HCEC 1CT (cell line): ENCODE measurements around the gene PLD1.
A peak's percentile ranks its signal among the peaks of the same experiment; 100 is the strongest.
"Not testable (repeated sequence)": the region's sequence is repeated elsewhere in the genome, so short reads cannot be mapped to it uniquely, and the experiment has no call there.

Experiments
- DNase-seq: peaks from one replicate; pipeline ENCODE4 v3.0.0-alpha.2; 2017

PLD1 gene

DNA sequence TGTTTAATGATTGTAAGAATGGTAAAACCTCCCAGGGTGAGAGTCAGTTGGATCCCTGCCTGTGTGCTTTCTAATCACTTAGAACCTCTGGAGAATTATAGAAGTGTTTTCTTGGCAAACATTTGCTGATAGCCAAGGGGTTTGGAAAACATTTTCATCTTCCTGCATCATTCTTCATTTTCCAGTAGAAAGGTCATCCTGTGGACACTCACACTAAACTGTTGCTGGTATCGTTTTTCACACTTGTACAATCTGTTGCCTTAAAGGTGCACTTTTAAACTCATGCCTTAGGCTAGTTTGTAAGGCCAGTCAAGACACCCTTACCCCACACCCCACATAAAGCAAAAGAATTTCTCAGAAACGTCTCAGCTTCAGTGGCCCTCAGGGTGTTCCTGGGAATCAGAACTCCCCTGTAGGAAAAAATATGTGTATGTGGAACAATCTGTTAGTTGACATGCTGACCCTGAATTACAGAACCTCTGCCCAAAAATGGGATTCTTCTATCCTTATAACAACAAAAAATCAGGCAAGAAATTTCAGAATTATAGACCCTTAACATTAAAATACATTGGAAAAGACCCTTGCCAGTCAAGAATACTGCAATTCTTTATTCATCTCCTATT, 5.8 kb upstream of the PLD1 start:
- no peak for DNase-seq

DNA sequence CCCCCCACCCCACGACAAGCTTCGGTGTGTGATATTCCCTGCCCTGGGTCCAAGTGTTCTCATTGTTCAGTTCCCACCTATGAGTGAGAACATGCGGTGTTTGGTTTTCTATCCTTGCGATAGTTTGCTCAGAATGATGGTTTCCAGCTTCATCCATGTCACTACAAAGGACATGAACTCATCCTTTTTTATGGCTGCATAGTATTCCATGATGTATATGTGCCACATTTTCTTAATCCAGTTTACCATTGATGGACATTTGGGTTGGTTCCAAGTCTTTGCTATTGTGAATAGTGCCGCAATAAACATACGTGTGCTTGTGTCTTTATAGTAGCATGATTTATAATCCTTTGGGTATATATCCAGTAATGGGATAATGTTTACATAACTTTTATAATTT, 4.4 kb upstream of the PLD1 start:
- DNase-seq: not testable (repeated sequence)

DNA sequence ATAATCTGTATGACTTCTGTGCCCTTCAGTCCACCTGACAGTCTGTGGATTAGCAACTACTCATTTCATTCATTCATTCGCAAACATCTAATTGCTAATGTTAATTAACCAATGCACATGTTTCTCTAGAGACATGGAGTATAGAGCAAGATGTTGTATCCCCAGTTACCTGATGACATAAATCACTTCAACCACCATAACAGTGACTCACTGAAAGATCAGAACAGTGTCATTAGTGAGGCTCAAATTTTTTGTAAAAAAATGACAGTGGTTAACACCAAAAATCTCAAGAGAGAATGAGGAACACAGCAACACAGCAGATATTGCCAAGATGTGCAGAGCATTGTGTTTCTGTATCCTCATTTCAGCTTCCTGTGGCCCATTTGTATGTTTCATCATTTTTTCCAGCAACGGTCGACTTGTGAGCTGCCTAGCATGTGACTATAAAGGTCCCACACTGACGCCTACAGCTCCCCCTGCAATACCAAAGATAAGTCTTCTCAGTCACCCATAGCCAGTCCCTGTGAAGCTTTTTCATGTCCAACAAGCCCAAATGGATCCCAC, 3.7 kb upstream of the PLD1 start:
- peak; percentile 20 for DNase-seq

DNA sequence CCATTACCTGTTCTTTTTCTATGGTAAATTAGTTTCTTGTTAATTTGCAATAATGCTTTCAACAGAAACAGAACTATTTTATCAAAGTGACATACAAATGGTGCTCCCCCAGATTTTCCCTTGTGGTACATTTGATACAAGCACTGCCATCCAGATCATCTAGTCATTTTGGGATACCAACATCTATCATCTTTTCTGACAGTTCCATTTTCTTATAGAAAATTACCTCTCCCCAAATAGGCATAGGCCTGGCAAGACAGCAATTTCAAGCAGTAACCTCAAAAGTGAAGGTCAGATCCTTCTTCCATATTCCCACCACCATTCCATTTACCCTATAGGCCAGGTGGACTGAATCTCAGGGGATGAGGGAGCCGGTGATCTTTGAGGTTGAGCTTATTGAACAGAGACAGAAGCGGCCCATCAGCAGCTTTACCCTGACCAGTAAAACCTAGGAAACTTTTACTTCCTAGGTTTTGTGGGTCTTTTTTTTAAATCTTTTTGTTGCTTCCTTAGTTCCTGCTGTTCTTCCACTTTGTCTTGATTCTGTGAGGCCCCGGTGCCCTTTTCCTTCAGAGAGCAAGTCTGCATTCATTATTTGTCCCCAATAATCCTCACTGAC, 3.1 kb upstream of the PLD1 start:
- DNase-seq: no peak

DNA sequence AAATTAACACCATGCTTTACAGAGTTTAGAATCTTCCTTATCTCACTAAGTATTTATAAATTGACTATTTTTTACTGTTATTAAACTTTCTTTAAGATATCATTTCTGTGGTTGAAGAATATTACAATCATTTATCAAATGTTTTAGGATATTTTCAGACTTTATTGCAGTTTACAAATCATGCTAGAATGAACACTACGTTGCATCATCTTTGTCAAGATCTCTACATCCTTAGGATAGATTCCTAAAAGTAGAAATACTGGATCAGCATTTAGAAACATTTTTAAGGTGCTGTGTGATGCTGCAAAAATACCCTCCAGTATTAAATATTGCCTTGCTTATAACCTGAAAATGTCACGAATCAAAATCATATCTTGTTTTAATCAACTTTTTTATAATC, 2.5 kb upstream of the PLD1 start:
- DNase-seq: no peak

DNA sequence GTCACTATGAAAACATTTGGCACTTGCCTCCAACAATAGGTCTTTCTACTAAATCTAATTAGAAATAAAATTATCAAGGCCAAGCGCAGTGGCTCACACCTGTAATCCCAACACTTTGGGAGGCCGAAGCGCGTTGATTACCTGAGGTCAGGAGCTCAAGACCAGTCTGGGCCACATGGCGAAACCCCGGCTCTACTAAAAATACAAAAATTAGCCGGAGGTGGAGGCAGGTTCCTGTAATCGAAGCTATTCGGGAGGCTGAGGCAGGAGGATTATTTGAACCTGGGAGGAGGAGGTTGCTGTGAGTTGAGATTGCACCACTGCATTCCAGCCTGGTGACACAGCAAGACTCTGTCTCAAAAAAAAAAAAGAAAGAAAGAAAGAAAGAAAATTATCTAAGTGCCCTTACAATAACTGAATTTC, 1.6 kb upstream of the PLD1 start:
- DNase-seq: peak; percentile 35

DNA sequence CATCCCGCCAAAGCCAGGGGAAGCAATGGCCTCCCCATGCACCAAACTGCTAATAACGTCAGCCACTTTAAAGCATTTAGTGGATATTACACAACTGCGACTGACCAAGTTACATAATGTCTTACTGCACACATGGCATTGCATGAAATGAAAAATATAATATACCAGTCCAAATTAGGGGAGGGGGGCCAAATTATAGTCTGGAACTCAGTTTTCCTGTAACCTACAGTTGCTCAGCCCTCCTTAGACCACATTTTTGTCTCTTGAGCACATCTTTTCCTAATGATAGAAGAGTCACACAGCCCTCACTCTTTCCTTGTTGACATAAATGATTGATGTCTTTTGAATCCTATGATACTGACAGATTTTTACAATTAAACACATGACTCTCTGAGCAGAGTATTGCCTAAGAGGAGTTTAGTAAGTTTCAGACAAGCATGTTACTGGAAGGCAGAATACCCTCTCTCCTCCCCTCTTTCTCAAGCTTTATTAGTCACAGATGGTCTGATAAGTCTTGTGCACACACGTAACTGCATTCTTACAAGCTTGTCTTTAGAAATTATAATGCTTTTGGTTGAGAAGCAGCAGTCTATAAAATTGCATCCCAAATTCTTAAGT, 1.1 kb upstream of the PLD1 start:
- peak; percentile 97 for DNase-seq

DNA sequence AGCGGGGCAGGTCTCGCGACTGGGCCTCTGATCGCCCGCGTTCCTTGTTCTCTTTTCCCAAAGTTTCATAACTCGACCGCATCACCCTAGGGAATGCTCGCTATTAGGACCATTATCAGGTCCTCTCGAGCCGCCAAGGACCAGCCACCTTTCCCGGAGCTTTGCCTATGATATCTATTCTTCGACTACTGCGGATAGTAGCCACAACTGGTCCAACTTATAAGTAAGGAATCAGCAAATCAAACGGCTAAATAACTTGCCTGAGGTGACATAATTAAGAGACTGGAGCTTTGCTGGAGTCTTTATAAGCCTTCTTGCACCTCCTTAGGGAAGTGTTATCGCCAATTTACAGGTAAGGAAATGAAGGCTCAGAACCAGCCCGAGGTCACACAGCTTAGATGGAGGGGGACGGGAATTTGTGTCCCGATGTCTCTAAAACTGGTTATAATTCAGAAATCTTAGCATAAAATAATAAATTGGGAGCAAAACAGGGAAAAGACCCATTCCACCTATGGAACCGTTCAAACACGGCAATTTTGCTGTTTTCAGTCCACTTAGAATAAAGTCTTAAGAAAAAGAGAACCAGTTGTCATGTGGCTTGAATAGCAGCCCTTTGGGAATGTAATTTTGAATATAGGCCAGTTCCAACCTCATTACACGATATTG, 479 bp upstream of the PLD1 start:
- DNase-seq: no peak

DNA sequence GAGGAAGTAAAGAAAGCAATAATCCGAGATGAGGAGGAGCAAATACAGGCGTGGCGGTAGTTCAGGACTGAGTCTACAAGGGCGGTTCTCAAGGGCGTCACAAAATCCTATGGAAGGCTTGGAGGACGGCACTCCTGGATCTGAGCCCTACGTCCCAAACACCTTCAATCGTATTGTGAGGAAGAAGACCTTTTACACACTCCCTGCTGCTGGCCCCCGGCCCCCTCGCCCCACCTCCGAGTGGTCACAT, 747 bp downstream of the PLD1 start:
- DNase-seq: peak; percentile 62

DNA sequence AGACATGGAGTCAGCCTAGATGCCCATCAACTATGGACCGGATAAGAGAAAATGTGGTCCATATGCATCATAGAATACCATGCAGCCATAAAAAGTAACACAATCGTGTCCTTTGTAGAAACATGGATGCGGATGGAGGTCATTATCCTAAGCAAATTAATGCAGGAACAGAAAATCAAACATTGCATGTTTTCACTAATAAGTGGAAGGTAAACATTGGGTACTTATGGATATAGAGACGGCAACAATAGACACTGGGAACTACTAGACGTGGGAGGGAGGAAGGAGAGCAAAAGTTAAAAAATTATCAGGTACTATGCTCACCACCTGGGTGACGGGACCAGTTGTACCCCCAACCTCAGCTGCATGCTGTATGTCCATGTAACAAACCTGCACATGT, 2.5 kb downstream of the PLD1 start:
- DNase-seq: no peak

DNA sequence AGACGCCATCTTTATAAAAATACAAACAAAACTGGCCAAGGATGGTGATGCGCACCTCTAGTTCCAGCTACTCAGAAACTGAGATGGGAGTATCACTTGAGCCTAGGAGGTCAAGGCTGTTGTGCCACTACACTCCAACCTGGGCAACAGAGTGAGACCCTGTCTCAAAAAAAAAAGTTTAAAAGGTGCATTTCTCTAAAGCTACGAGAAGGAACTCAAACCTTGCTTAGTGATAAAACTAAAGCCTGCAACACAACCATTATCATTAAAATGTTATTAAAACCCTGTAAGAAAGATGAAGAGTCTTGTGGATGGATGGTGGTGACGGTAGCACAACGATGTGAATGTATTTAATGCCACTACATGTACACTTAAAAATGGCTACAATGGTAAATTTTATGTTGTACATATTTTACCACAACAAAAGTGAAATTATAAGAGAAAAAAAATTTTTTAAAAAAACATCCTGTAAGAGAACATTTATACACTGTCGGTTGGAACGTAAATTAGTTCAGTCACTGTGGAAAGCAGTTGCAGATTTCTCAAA, 3.1 kb downstream of the PLD1 start:
- DNase-seq: no peak

DNA sequence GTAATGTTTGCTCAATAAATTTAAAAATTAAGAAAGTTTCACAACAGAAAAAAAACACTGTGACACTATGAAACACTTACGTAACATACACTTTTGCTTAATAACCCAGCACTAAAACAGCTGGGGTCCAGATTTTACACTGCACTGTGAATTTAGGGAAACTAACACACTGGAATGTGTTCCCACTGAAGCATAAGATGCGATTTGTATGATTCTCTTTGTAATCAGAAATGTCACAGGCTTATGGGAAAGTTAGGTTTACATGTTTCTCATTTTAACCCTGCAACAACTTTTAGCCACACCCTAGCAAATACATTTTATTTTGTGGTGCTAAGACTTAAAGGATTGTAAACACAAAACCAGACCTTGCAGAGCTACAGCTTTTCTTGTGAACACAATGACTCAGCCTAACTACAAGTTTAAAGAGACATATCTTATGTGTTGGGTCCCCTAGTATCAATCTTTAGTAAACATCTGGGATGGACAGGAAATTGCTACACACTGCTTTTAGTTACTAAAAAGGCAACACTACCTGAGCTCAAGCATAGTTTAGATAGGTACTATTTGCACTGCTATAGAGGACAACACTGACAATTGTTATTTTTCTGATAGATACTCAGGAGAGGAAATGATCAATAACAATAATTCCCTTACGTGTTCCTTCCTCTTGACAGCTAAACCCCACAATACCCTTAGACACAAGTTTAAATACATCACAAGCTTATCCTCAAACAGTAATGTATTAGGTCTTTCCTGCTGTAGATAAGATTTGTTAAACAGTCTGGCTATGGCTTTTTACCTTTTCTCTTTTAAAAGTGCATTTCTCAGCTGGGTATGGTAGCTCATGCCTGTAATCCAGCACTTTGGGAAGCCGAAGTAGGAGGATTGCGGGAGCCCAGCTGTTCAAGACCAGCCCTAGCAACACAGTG, 3.8 kb downstream of the PLD1 start:
- peak; percentile 95 for DNase-seq

DNA sequence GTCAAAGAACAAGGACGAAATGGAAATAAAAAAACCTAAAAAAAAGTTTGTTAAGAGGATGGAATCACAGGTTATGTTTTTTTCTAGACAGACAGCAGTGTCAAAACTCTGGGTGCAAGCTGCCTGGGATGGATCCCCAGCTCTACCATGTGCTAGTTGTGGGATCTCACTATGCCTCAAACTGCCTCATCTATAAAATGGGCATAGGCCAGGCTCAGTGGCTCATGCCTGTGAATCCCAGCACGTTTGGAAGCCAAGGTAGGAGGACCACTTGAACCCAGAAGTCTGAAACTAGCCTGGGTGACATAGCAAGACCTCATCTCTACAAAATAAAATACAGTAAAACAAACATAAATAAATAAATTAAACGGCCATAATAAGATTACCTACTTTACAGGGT, 4.6 kb downstream of the PLD1 start:
- no peak for DNase-seq

DNA sequence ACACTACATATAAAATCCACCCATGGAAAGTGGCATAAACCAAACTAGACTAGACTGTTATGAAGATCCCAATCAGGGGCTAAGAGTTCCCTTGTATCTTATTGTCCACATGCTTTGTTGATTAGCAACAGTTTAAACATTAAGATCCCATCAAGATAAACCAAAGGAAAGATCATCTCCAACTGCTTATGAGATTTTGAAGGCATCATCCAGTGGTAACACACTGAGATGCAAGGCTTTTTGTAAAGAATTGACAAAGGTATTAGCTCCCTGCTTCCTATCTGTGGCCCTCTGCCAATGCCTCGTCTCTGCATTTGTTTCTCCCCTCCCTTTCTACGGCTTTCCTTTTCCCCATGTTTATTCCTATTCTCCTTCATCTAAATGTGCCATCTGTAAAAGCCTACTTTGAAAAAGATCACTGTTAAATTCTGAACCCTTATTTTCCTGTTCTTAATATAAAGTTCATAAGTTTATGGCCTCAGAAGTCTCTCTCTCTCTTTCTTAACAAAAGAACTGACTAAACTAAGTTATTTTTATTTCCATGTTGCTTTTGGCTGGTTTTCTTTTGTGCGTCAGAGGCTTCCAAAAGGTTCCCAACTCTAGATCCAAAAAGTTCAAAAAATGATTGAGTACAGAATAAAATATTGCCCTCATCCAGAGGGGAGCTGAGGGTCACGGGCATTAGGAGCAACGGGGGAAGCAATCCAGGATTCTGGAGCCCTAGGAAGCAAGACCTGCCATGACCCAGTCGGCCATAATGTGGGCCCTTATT, 5.5 kb downstream of the PLD1 start:
- DNase-seq: peak; percentile 29

DNA sequence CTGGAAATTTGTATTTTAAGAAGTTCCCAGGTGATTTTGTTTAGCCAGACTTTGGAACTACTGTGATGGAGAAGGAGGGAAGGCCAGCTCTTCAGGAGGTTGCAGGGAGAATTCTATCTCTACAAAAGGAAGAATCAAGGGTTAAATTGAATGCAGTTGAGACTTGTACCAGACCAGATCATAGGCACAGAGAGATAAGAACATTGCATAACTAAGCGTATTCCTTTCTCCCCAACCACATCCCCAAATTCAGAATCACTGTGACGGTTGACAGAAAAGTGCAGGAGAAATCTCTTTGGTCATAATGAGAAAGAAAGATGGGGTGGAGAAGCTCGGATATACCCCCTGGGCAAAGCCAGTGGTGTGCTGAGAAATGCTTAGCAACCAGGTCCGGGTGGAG, 7.2 kb downstream of the PLD1 start:
- DNase-seq: no peak

DNA sequence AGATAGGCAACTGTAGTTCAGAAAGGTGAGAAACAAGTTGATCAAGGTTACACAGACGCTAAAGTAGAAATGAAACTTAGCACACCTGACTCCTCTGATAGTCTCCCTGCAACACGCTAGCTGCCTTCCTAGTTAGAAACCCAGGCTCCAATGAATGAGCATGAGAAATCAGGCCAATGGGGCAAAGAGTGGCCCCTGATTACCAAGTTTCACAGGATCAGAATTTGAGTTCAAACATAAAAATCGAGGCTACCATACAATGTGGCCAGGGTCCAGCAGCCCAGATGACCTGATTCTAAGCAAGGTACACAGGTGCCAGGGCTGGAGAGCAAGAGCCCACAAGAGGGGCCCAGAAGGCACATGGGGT, 7.7 kb downstream of the PLD1 start:
- no peak for DNase-seq

DNA sequence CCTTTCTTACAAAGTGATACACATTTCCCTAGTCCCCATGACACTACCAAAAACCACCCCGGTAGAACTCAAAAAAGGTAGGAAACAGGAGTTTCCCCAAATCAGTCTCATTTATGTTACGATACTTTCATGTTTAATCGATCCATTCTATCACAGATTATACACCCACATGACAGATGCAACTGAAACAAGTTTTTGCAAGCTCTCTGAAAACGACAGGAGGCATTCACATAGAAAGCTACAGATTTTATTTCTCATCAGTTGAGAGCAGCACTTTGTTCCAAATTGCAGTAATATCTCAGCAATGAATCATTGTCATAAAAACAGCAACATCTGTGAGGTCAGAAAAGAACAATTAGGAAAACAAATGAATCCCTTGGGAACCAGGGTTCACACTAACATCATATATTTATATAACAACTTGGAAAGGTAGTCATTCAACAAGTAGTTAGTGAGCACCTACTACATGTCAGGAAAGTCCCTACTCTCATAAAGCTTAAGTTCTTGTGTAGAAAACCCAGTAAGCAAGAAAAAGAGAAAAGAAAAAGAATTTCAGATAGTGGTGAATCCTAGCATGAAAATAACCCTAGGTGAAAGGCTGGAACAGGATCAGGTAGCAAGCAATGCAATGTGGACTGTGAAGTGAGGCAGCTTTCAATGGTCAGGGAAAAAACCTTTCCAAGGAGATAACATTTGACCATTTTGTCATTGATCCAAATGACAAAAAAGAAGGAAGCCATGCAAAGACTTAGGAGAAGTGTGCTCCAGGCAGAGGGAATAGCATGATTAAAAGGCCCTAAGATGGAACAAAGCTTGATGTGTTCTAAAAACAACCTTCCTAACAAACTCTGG, 8.3 kb downstream of the PLD1 start:
- peak; percentile 90 for DNase-seq

DNA sequence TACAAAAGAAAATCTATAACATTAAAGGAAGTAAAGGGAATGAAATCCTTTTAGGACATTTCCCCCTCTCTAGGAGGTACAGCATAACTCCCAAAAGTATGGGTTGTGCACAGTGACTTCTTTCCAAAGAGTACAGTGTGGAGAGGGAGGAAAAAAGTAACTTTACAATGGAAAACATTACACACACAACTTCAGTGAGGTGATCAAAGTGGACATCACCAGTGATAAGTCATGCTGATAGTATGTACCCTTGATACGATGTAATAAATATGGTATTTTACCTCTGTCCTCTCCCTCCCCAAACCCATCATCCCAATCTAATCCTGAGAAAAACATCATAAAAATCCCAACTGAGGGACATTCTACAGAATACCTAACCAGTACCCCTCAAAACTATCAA, 10.8 kb downstream of the PLD1 start:
- peak; percentile 34 for DNase-seq

DNA sequence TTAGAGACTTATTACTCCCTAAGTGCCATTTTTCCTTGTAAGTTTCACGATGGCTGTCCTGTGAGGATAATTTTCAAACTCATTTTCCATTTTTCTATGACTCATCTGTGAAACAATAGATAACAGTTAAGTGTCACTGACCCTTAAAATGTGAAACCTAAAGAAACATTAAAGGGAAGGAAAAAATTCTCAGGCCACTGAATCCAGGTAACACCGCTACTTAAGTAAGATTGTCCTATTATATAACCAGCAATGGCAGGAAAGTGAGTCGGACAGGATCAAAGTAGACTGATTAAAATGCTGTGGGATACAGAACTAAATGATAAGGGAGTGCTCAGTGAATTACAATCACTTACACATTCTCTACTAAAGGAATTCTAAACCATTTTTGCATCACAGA, 12.4 kb downstream of the PLD1 start:
- no peak for DNase-seq

DNA sequence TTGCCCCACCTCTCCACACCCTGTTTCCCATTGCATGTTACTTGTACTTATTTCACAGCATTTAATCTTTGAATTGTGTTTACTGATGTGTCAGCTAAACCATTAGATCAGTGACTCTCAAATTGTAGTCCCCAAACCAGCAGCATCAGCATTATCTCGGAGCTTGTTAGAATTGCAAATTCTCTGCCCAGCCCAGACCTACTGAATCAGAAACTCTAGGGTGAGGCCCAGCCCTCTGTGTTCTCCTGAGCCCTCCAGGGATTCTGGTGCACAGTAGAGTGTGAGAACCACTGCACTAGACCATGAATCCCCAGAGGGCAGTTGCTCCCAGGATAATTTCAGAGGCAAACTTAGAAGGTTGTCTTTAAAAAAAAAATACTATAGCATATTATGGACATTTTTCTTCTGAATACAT, 13.0 kb downstream of the PLD1 start:
- no peak for DNase-seq
